Thyroid gland (tissue), 4 donors: ENCODE measurements around the gene TBCD. TPM values are rescaled to one million over a fixed set of nuclear protein-coding genes. Genes with fewer than 3 reads are reported as not detected.

Source experiments
- DNase-seq, 2 donors: peaks; one replicate each; pipeline ENCODE4 v3.0.0-alpha.2; 2019
- H3K27ac ChIP-seq, 3 donors: fragments of 200-600 bp; sonication (generic); 1 replicate in 2 of 3; 2 replicates in 1 of 3; pipeline ENCODE4 v1.5.1; 2016 to 2019; ENCODE audit warnings: mild to moderate bottlenecking in 1 of 3, moderate library complexity in 1 of 3
- H3K27me3 ChIP-seq: fragments of 200-600 bp; sonication (generic); one replicate; pipeline ENCODE4 v1.5.1; 2019
- H3K36me3 ChIP-seq, 2 donors: fragments of 200-600 bp; sonication (generic); one replicate each; pipeline ENCODE4 v1.5.1; 2016 to 2019
- H3K4me1 ChIP-seq, 2 donors: fragments of 200-600 bp; sonication (generic); one replicate each; pipeline ENCODE4 v1.5.1; 2017 to 2019
- H3K4me3 ChIP-seq, 3 donors: fragments of 200-600 bp; sonication (generic); replicated peaks in 1 of 3; 1 replicate in 2 of 3; 2 replicates in 1 of 3; pipeline ENCODE4 v1.5.1; 2016; ENCODE audit warnings: mild to moderate bottlenecking in 1 of 3
- H3K9me3 ChIP-seq: fragments of 200-600 bp; sonication (generic); one replicate; pipeline ENCODE4 v1.5.1; 2017
- POLR2A ChIP-seq, 2 donors: fragments of 450-650 bp; IDR thresholded peaks; one replicate each; pipeline ENCODE4 v1.6.1; 2017; ENCODE audit warnings: antibody characterized with exemption in 2 of 2, mild to moderate bottlenecking in 2 of 2, moderate library complexity in 1 of 2
- WGBS, 2 donors: methylation state at CpG; one replicate each; pipeline ENCODE4 v1.1.5; 2017; 5-methylcytosine and 5-hydroxymethylcytosine counted together
- intact Hi-C: fragments of 100-400 bp; cut with DNase I; formaldehyde crosslinking; loops from one replicate; pipeline ENCODE4 v1.15.1; 2023
- total RNA-seq, 4 donors: library from RNA; depleted of rRNA; stranded (reverse); fragments of >200 nt; gene quantifications; one replicate each; pipeline ENCODE4 v1.2.3, GENCODE V29; 2016
- TF ChIP-seq, protein P1 (sequence below), 6 experiments: fragments of 200-600 bp in 3 of 6; fragments of 450-650 bp in 3 of 6; sonication (generic) in 3 of 6; IDR thresholded peaks; one replicate each; pipeline ENCODE4 v1.5.1; 2016 to 2019; ENCODE audit warnings: antibody characterized with exemption in 6 of 6, mild to moderate bottlenecking in 2 of 6, inconsistent platforms in 1 of 6, moderate library complexity in 1 of 6

Gene TBCD
- total RNA-seq, 4 donors from 2014 or later: 72.6 to 85.9 (median 79.6) TPM

DNA sequence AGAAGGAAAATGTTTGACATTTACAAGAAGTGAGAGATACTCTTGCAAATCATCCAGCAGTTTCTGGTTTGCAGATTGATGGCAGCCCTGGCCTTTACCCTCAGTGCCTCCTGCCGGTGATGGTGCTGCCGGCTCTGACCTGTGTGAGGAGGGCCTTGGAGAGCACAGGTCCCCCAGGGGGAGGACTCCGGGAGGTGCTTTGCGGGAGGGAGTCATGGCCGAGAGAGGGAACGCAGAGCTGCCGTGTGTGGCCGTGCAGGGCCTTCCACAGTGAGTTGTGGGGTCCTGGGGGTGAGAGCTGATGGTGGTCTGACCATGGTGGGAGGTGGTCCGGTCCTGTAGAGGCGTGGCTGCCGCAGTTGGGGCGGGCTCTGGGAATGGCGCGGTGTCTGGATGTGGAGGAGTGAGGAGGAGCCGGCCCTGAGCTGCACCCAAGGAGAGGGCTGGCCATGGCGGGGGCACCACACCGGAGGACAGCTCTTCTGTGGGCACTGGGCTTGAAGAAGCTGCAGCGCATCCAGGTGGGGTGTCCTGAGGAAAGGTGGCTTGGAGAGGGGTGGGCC, 116.0 kb downstream of the TBCD start:
- WGBS, 2 donors: 92 to 96% methylated on average over 17 to 18 of the region's 18 CpGs
- DNase-seq: no peak
- intact Hi-C loops: no loop called here
- no peak overlapping the region for H3K27ac ChIP-seq
- TF ChIP-seq, protein P1, sequence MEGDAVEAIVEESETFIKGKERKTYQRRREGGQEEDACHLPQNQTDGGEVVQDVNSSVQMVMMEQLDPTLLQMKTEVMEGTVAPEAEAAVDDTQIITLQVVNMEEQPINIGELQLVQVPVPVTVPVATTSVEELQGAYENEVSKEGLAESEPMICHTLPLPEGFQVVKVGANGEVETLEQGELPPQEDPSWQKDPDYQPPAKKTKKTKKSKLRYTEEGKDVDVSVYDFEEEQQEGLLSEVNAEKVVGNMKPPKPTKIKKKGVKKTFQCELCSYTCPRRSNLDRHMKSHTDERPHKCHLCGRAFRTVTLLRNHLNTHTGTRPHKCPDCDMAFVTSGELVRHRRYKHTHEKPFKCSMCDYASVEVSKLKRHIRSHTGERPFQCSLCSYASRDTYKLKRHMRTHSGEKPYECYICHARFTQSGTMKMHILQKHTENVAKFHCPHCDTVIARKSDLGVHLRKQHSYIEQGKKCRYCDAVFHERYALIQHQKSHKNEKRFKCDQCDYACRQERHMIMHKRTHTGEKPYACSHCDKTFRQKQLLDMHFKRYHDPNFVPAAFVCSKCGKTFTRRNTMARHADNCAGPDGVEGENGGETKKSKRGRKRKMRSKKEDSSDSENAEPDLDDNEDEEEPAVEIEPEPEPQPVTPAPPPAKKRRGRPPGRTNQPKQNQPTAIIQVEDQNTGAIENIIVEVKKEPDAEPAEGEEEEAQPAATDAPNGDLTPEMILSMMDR (IDR thresholded peaks at IDR 0.05): no peak
- TF ChIP-seq POLR2A (IDR thresholded peaks at IDR 0.05): no peak
- H3K4me3 ChIP-seq: no peak overlapping the region
- H3K9me3 ChIP-seq: no peaks in the 10 kb centered on the region
- no peaks in the 10 kb centered on the region for H3K27me3 ChIP-seq
- H3K36me3 ChIP-seq: peaks cover 0 to 4% of the 10 kb centered on the region in 2 donors
- H3K4me1 ChIP-seq: peaks cover 25 to 80% of the 10 kb centered on the region in 2 donors

DNA sequence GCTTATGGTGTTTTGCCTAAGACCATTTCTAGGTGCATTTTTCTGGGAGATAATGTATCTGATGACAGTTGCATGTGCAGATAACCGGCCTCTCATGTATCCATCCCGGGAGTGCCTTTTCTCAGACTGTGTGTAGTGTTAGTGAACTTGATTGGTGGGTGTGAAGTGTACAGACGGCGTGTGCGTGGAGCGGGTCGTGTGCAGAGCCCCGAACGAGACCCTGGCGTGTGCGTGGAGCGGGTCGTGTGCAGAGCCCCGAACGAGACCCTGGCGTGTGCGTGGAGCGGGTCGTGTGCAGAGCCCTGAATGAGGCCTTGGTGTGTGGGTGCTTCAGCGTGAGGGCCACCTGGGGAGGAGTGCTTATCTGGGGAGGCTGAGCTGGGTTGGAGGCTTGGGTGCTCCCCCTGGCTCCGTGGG, 116.9 kb downstream of the TBCD start:
- no peak overlapping the region for H3K4me3 ChIP-seq
- no peaks in the 10 kb centered on the region for H3K9me3 ChIP-seq
- peaks cover 22 to 73% of the 10 kb centered on the region in 2 donors for H3K4me1 ChIP-seq
- intact Hi-C loops: no loop called here
- H3K27me3 ChIP-seq: no peaks in the 10 kb centered on the region
- peaks cover 0 to 4% of the 10 kb centered on the region in 2 donors for H3K36me3 ChIP-seq
- no peak overlapping the region for H3K27ac ChIP-seq
- 93% methylated on average over 21 of the region's 21 CpGs for WGBS, 2 donors
- TF ChIP-seq, protein P1 (IDR thresholded peaks at IDR 0.05): no peak
- no peak for TF ChIP-seq POLR2A (IDR thresholded peaks at IDR 0.05)
- DNase-seq: no peak

DNA sequence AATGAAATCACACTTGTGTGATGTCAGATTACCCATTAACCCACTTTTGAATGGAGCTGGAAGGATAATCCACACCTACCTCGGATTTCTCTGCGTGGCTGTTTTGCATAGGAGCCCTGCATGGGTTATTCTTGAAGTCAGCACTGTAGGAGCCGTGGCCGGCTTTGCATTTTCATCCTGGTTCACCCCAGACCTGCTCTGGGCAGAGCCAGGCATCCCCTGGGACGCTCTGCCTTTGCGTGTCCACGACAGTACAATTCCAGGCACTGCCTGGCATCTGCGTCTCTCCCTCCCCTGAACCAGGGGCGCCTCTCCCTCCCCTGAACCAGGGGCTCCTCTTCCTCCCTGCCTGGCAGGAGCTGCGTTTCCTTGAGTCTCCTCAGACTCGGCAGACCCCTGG, 117.7 kb downstream of the TBCD start:
- DNase-seq: no peak
- Histone ChIP-seq H3K27ac (peak overlapping the region in 1 of 3 donors; percentile 80), H3K27me3 (no peaks in the 10 kb centered on the region), H3K4me1 (peaks cover 13 to 68% of the 10 kb centered on the region in 2 donors), H3K36me3 (peaks cover 0 to 4% of the 10 kb centered on the region in 2 donors), H3K9me3 (no peaks in the 10 kb centered on the region), H3K4me3 (no peak overlapping the region)
- TF ChIP-seq, protein P1 (IDR thresholded peaks at IDR 0.05): no peak
- TF ChIP-seq POLR2A (IDR thresholded peaks at IDR 0.05): no peak
- intact Hi-C loops: no loop called here
- 84 to 97% methylated on average over 10 to 11 of the region's 11 CpGs for WGBS, 2 donors

DNA sequence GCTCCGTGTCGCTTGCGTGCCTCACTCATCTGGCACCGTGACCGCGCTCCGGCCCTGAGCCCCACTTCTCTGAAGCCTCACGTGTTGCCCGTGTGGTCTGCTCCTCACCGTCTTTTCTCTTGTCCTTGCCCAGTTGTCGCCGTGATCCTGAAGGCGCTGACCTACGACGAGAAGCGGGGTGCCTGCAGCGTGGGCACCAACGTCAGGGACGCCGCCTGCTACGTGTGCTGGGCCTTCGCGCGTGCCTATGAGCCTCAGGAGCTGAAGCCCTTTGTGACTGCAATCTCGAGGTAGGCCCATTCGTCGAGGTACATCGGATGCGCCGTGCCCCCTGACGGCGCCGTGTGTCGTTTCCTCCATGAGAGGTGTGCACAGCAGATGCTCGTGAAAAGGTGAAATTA, 118.2 kb downstream of the TBCD start:
- Histone ChIP-seq H3K36me3 (peaks cover 0 to 4% of the 10 kb centered on the region in 2 donors), H3K27ac (peak overlapping the region in 2 of 3 donors; percentile 37 to 80), H3K9me3 (no peaks in the 10 kb centered on the region), H3K4me3 (no peak overlapping the region), H3K4me1 (peaks cover 10 to 66% of the 10 kb centered on the region in 2 donors), H3K27me3 (no peaks in the 10 kb centered on the region)
- no peak for DNase-seq
- intact Hi-C loops: no loop called here
- WGBS, 2 donors: 92 to 95% methylated on average over 35 of the region's 35 CpGs
- TF ChIP-seq, protein P1 (IDR thresholded peaks at IDR 0.05): no peak
- no peak for TF ChIP-seq POLR2A (IDR thresholded peaks at IDR 0.05)

DNA sequence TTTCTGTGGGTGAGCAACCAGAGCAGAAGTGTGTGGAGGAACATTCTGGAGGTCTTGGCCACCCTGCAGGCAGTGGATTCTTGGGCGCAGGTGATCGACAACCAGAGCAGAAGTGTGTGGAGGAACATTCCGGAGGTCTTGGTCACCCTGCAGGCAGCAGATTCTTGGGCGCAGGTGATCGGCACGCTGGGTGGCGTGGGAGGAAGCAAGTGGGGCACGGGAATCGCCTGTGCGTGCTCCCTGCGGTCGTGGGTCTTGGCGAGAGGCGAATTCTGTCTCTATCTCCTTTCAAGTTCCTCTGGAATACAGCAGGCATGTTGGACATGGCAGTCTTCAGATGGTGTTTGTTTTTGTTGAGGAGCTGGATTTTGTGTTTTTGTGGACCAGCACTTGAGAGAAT, 118.7 kb downstream of the TBCD start:
- 88 to 92% methylated on average over 14 of the region's 14 CpGs for WGBS, 2 donors
- DNase-seq: no peak
- Histone ChIP-seq H3K4me1 (peaks cover 11 to 67% of the 10 kb centered on the region in 2 donors), H3K27me3 (no peaks in the 10 kb centered on the region), H3K27ac (peak overlapping the region in 2 of 3 donors; percentile 37 to 80), H3K4me3 (no peak overlapping the region), H3K36me3 (peaks cover 0 to 4% of the 10 kb centered on the region in 2 donors), H3K9me3 (no peaks in the 10 kb centered on the region)
- intact Hi-C loops: no loop called here
- TF ChIP-seq POLR2A (IDR thresholded peaks at IDR 0.05): no peak
- TF ChIP-seq, protein P1 (IDR thresholded peaks at IDR 0.05): no peak
